Liver (tissue), 9 donors: Measurements from ENCODE around the gene BPIFA2. TPM values are rescaled to one million over a fixed set of nuclear protein-coding genes. Genes with fewer than 3 reads are reported as not detected.

ENCODE experiments used
- DNase-seq: peaks from one replicate; pipeline ENCODE4 v3.0.0-alpha.2; 2017; ENCODE audit warnings: low spot score
- H3K27ac ChIP-seq, 2 donors: one replicate each; pipeline ENCODE4 v1.7.0; 2013; ENCODE audit warnings: inconsistent platforms in 2 of 2, low read length in 2 of 2, control low read depth in 1 of 2, low read depth in 1 of 2, mild to moderate bottlenecking in 1 of 2
- H3K27me3 ChIP-seq, 4 donors: one replicate each; pipeline versions ENCODE4 v1.6.1 to v1.7.0; 2013; ENCODE audit warnings: low read length in 3 of 4, inconsistent platforms in 1 of 4, mild to moderate bottlenecking in 1 of 4, moderate library complexity in 1 of 4; ENCODE audit not compliant: control insufficient read depth in 4 of 4, insufficient read depth in 4 of 4
- H3K36me3 ChIP-seq, 4 donors: one replicate each; pipeline versions ENCODE4 v1.6.1 to v1.7.0; 2013; ENCODE audit warnings: low read length in 3 of 4, mild to moderate bottlenecking in 3 of 4, low read depth in 1 of 4, moderate library complexity in 1 of 4; ENCODE audit not compliant: control insufficient read depth in 4 of 4, insufficient read depth in 3 of 4
- H3K4me1 ChIP-seq, 4 donors: one replicate each; pipeline versions ENCODE4 v1.6.1 to v1.7.0; 2013; ENCODE audit warnings: low read length in 3 of 4, mild to moderate bottlenecking in 3 of 4, moderate library complexity in 1 of 4; ENCODE audit not compliant: control insufficient read depth in 4 of 4, insufficient read depth in 4 of 4
- H3K4me3 ChIP-seq, 3 donors: one replicate each; pipeline versions ENCODE4 v1.6.1 to v1.7.0; 2013; ENCODE audit warnings: low read length in 3 of 3, control low read depth in 1 of 3, low read depth in 1 of 3, mild to moderate bottlenecking in 1 of 3
- H3K9ac ChIP-seq, 2 donors: one replicate each; pipeline ENCODE4 v1.7.0; 2013; ENCODE audit warnings: low read length in 2 of 2, mild to moderate bottlenecking in 2 of 2, moderate library complexity in 2 of 2, control low read depth in 1 of 2, low read depth in 1 of 2
- H3K9me3 ChIP-seq, 4 donors: one replicate each; pipeline versions ENCODE4 v1.6.1 to v1.7.0; 2013; ENCODE audit warnings: low read length in 3 of 4; ENCODE audit not compliant: control insufficient read depth in 4 of 4
- EGR1 ChIP-seq, 2 donors: IDR thresholded peaks; 2 replicates each; pipeline ENCODE4 v1.6.1; 2016 to 2018; ENCODE audit warnings: antibody characterized with exemption in 2 of 2, low read depth in 2 of 2
- FOXA2 ChIP-seq: IDR thresholded peaks from 2 replicates; pipeline ENCODE4 v1.6.1; 2016; ENCODE audit warnings: antibody characterized with exemption
- GABPA ChIP-seq, 2 donors: IDR thresholded peaks in 1 of 2; conservative IDR thresholded peaks in 1 of 2; 2 replicates each; pipeline ENCODE4 v1.6.1; 2016; ENCODE audit warnings: antibody characterized with exemption in 2 of 2, mild to moderate bottlenecking in 1 of 2, moderate library complexity in 1 of 2
- HNF4G ChIP-seq: IDR thresholded peaks from 2 replicates; pipeline ENCODE4 v1.6.1; 2016; ENCODE audit warnings: antibody characterized with exemption
- JUND ChIP-seq, 2 donors: IDR thresholded peaks; 2 replicates each; pipeline ENCODE4 v1.6.1; 2016; ENCODE audit warnings: antibody characterized with exemption in 2 of 2
- RAD21 ChIP-seq, 2 donors: IDR thresholded peaks; 2 replicates each; pipeline ENCODE4 v1.6.1; 2016; ENCODE audit warnings: antibody characterized with exemption in 2 of 2, mild to moderate bottlenecking in 2 of 2
- RXRA ChIP-seq, 2 donors: IDR thresholded peaks; 2 replicates each; pipeline ENCODE4 v1.6.1; 2017 to 2018; ENCODE audit warnings: antibody characterized with exemption in 2 of 2, mild to moderate bottlenecking in 1 of 2
- SP1 ChIP-seq: IDR thresholded peaks from 2 replicates; pipeline ENCODE4 v1.6.1; 2018; ENCODE audit warnings: antibody characterized with exemption, mild to moderate bottlenecking
- YY1 ChIP-seq: IDR thresholded peaks from 2 replicates; pipeline ENCODE4 v1.6.1; 2016; ENCODE audit warnings: antibody characterized with exemption, mild to moderate bottlenecking
- WGBS: extraction: QIAGEN DNeasy Blood & Tissue Kit; methylation state at CpG from one replicate; pipeline ENCODE4 v1.1.7; 2013; 5-methylcytosine and 5-hydroxymethylcytosine counted together
- polyA plus RNA-seq, 2 donors: library from polyadenylated mRNA; stranded (reverse) in 1 of 2; unstranded in 1 of 2; fragments of 200-250 nt in 1 of 2; fragments of >200 nt in 1 of 2; fragmentation: Nextera tagmentation in 1 of 2; extraction: Ambion mirVana in 1 of 2; gene quantifications; one replicate each; pipeline versions ENCODE4 v1.2.1 to v1.2.3, GENCODE V29; 2013 to 2015
- total RNA-seq, 2 donors: library from RNA; depleted of rRNA; stranded (reverse); fragments of >200 nt; gene quantifications; one replicate each; pipeline ENCODE4 v1.2.3, GENCODE V29; 2014
- TF ChIP-seq, protein P1 (sequence below): IDR thresholded peaks from 2 replicates; pipeline ENCODE4 v1.6.1; 2016; ENCODE audit warnings: antibody characterized with exemption, mild to moderate bottlenecking
- TF ChIP-seq, protein P2 (sequence below): IDR thresholded peaks from 2 replicates; pipeline ENCODE4 v1.6.1; 2016; ENCODE audit warnings: antibody characterized with exemption
- TF ChIP-seq, protein P3 (sequence below): IDR thresholded peaks from 2 replicates; pipeline ENCODE4 v1.6.1; 2016; ENCODE audit warnings: antibody characterized with exemption
- TF ChIP-seq, protein P4 (sequence below): IDR thresholded peaks from 2 replicates; pipeline ENCODE4 v1.6.1; 2016; ENCODE audit warnings: antibody characterized with exemption
- TF ChIP-seq, protein P5 (sequence below): fragments of 150-350 bp; IDR thresholded peaks from 2 replicates; pipeline ENCODE4 v1.5.1; 2017; ENCODE audit warnings: improper control_type of control experiment, low read depth, low read length; ENCODE audit not compliant: missing input control
- donor health status: healthy.
- donor health status: healthy.
- donor health status: healthy.
- donor health status: healthy.
- donor health status: healthy.

BPIFA2 gene
- total and polyA plus RNA-seq, 4 donors, result not detected

DNA sequence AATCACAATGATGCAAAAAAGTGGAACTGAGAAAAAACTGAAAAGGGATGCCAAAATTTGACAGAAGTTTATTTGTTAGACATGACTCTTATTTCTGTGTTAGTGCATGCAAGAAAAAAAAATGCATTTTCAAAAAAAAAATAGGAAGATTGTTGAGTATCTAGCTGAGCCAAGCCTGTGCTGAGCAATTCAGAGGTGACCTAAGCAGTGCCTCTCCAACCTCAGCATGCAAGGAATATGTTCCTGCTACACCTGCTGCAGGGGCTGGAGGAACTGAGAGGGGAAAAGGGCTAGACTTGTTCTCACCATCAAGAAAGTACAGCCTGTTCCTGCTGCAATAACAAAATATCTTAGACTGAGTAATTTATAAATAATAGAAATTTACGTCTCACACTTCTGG lies 24.0 kb downstream of the BPIFA2 start:
- H3K36me3 ChIP-seq, result no peaks in the 10 kb centered on the region
- H3K27me3 ChIP-seq, result no peaks in the 10 kb centered on the region
- H3K4me3 ChIP-seq, result no peak overlapping the region
- DNase-seq, result no peak
- TF ChIP-seq, protein P1, sequence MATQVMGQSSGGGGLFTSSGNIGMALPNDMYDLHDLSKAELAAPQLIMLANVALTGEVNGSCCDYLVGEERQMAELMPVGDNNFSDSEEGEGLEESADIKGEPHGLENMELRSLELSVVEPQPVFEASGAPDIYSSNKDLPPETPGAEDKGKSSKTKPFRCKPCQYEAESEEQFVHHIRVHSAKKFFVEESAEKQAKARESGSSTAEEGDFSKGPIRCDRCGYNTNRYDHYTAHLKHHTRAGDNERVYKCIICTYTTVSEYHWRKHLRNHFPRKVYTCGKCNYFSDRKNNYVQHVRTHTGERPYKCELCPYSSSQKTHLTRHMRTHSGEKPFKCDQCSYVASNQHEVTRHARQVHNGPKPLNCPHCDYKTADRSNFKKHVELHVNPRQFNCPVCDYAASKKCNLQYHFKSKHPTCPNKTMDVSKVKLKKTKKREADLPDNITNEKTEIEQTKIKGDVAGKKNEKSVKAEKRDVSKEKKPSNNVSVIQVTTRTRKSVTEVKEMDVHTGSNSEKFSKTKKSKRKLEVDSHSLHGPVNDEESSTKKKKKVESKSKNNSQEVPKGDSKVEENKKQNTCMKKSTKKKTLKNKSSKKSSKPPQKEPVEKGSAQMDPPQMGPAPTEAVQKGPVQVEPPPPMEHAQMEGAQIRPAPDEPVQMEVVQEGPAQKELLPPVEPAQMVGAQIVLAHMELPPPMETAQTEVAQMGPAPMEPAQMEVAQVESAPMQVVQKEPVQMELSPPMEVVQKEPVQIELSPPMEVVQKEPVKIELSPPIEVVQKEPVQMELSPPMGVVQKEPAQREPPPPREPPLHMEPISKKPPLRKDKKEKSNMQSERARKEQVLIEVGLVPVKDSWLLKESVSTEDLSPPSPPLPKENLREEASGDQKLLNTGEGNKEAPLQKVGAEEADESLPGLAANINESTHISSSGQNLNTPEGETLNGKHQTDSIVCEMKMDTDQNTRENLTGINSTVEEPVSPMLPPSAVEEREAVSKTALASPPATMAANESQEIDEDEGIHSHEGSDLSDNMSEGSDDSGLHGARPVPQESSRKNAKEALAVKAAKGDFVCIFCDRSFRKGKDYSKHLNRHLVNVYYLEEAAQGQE, result no peak
- TF ChIP-seq SP1, result no peak
- no peak for TF ChIP-seq EGR1 (IDR thresholded peaks at IDR 0.05; ENCODE audit: low read depth in 2 of 2)
- no peak for TF ChIP-seq FOXA2
- no peak for TF ChIP-seq GABPA (IDR thresholded peaks at IDR 0.05 in 1 of 2, conservative IDR thresholded peaks at IDR 0.05 in 1 of 2)
- TF ChIP-seq, protein P2, sequence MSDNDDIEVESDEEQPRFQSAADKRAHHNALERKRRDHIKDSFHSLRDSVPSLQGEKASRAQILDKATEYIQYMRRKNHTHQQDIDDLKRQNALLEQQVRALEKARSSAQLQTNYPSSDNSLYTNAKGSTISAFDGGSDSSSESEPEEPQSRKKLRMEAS, result no peak
- TF ChIP-seq, protein P3, sequence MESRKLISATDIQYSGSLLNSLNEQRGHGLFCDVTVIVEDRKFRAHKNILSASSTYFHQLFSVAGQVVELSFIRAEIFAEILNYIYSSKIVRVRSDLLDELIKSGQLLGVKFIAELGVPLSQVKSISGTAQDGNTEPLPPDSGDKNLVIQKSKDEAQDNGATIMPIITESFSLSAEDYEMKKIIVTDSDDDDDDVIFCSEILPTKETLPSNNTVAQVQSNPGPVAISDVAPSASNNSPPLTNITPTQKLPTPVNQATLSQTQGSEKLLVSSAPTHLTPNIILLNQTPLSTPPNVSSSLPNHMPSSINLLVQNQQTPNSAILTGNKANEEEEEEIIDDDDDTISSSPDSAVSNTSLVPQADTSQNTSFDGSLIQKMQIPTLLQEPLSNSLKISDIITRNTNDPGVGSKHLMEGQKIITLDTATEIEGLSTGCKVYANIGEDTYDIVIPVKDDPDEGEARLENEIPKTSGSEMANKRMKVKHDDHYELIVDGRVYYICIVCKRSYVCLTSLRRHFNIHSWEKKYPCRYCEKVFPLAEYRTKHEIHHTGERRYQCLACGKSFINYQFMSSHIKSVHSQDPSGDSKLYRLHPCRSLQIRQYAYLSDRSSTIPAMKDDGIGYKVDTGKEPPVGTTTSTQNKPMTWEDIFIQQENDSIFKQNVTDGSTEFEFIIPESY, result no peak
- no peak for TF ChIP-seq RAD21 (IDR thresholded peaks at IDR 0.05)
- no peak for TF ChIP-seq JUND (IDR thresholded peaks at IDR 0.05)
- TF ChIP-seq, protein P4, sequence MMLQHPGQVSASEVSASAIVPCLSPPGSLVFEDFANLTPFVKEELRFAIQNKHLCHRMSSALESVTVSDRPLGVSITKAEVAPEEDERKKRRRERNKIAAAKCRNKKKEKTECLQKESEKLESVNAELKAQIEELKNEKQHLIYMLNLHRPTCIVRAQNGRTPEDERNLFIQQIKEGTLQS, result no peak
- no peak for TF ChIP-seq RXRA (IDR thresholded peaks at IDR 0.05)
- TF ChIP-seq, protein P5, sequence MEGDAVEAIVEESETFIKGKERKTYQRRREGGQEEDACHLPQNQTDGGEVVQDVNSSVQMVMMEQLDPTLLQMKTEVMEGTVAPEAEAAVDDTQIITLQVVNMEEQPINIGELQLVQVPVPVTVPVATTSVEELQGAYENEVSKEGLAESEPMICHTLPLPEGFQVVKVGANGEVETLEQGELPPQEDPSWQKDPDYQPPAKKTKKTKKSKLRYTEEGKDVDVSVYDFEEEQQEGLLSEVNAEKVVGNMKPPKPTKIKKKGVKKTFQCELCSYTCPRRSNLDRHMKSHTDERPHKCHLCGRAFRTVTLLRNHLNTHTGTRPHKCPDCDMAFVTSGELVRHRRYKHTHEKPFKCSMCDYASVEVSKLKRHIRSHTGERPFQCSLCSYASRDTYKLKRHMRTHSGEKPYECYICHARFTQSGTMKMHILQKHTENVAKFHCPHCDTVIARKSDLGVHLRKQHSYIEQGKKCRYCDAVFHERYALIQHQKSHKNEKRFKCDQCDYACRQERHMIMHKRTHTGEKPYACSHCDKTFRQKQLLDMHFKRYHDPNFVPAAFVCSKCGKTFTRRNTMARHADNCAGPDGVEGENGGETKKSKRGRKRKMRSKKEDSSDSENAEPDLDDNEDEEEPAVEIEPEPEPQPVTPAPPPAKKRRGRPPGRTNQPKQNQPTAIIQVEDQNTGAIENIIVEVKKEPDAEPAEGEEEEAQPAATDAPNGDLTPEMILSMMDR, result no peak
- no peak overlapping the region for H3K27ac ChIP-seq
- WGBS, result 86% methylated on average over 1 of the region's 1 CpG
- peaks cover 3 to 11% (median 8%) of the 10 kb centered on the region in 4 donors for H3K4me1 ChIP-seq
- H3K9ac ChIP-seq, result no peak overlapping the region
- no peaks in the 10 kb centered on the region for H3K9me3 ChIP-seq

DNA sequence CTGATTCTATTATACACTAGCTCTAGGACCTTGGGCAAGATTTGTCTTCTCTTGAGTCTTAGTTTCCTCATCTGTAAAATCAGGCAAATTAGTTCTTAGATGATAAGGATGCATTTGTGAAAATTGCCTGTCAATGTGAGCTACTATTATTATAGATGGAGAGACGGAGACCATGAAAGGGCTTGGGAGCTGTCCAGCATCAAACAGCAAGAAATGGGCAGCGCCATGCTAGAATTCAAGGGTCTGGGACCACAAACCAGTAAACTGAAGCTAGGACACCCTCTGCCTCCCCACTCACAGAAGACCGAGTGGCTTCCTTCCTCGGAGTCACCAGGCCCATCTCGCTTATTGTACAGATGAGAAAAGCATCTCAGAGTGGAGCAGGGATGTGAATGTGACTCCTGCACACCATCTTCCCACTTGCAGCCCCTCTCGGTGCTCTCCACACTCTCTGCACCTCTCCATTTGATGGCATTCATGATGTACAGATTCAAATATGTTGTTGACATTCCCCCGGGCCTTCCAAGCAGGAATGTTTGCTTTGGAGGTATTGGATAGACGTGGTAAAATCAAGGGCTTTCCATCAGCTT lies 25.0 kb downstream of the BPIFA2 start:
- Histone ChIP-seq H3K9me3 (no peaks in the 10 kb centered on the region), H3K4me3 (no peak overlapping the region), H3K9ac (no peak overlapping the region), H3K27ac (no peak overlapping the region), H3K36me3 (no peaks in the 10 kb centered on the region), H3K27me3 (no peaks in the 10 kb centered on the region), H3K4me1 (peaks cover 3 to 11% (median 8%) of the 10 kb centered on the region in 4 donors)
- TF ChIP-seq, protein P1, result peak; percentile 96
- TF ChIP-seq JUND (IDR thresholded peaks at IDR 0.05), result no peak
- no peak for TF ChIP-seq HNF4G
- TF ChIP-seq, protein P2, result no peak
- TF ChIP-seq, protein P5, result no peak
- TF ChIP-seq YY1, result no peak
- 72% methylated on average over 8 of the region's 8 CpGs for WGBS
- no peak for DNase-seq
